ENCODE data around the gene SMARCD1.

SMARCD1 gene

DNA sequence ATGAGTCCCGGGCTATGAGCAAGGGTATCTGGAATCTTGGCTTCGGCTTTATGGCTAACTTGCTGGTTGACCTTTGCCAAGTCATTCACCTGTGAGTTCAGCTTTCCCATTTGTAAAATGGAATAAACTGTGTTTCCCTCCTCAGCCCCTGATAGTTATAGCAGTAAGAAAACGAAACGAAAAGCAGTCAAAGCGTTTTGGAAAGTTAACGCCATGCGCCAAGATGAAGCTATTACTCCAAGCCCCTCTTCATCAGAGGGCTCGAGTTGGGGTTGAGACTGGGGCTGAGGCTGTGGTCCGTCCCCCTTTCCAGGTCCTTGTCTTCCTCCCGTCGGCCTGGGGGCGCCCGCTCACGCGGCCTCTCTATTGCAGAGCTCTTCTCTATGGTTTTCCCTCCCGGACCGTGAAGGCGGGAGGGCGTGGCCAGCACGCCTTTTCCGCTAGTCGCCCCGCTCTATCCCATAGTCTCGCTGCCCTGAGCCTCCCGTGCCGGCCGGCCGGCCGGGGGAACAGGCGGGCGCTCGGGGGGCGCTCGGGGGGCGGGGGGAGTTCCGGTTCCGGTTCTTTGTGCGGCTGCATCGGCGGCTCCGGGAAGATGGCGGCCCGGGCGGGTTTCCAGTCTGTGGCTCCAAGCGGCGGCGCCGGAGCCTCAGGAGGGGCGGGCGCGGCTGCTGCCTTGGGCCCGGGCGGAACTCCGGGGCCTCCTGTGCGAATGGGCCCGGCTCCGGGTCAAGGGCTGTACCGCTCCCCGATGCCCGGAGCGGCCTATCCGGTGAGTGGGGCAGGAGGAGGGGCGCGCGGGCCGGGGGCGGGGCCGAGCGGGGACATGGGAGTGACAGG is at the start of gene SMARCD1:
TSS of gene SMARCD1 (plus strand) at position 568 of the 840 bp plus-strand sequence. CDS start at position 596, 28 bp downstream.
- no peak for FAIRE-seq
- TF ChIP-seq, protein P1, sequence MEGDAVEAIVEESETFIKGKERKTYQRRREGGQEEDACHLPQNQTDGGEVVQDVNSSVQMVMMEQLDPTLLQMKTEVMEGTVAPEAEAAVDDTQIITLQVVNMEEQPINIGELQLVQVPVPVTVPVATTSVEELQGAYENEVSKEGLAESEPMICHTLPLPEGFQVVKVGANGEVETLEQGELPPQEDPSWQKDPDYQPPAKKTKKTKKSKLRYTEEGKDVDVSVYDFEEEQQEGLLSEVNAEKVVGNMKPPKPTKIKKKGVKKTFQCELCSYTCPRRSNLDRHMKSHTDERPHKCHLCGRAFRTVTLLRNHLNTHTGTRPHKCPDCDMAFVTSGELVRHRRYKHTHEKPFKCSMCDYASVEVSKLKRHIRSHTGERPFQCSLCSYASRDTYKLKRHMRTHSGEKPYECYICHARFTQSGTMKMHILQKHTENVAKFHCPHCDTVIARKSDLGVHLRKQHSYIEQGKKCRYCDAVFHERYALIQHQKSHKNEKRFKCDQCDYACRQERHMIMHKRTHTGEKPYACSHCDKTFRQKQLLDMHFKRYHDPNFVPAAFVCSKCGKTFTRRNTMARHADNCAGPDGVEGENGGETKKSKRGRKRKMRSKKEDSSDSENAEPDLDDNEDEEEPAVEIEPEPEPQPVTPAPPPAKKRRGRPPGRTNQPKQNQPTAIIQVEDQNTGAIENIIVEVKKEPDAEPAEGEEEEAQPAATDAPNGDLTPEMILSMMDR (IDR thresholded peaks at IDR 0.05; ENCODE audit: insufficient read depth, missing control alignments): peak; percentile 75
- peak; percentile 86 for DNase-seq (ENCODE audit: insufficient read length, low spot score)

DNA sequence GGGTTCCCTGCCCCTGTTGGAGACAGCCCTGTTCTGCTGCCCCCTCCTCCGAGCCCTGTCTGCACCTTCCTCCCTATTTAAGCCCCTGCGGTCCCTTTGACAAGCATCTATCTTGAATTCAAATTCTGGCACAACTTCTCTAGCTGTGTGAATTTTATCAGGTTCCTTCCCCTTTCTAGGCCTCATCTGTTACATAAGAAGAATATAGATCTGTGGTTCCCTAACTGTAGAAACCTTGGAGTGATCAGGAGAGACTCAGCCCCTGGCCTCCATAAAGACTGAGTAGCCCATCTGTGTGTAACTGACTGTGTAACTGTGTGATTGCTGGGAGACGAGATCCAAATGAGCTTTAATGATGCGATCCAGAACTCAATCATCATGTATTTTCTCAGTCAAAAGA is 46.8 kb upstream of the SMARCD1 start:
- TF ChIP-seq, protein P1 (IDR thresholded peaks at IDR 0.05; ENCODE audit: insufficient read depth, missing control alignments): no peak
- DNase-seq (ENCODE audit: insufficient read length, low spot score): no peak
- no peak for FAIRE-seq

DNA sequence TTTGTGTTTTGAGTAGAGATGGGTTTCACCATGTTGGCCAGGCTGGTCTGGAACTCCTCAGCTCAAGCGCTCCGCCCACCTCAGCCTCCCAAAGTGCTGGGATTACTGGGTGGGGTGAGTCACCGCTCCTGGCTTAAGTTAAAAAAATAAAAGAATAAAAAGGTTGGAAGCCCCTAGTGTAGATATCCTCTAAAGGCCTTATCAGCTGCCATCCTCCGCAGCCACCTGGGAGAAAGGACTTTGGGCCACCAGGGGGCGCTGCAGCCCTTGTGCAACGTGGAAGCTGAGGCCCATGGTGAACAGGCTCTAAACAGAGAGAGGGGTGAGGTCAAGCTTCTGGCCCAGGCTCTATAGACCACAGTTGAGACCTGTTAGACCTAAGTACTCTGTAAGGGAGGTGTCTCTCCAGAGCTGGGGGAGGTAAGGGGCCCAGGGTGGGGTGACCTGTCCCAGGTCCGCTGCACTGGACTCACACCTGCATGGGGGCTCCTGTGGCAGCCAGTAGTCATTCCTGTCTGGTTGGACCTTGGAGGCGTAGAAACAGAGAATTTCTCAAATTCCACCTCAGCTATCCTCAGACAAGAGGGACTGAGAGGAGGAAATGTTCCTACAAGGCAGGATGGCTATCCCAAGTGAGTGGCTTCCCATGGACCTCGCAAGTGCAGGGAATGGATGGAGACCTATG is 45.8 kb upstream of the SMARCD1 start:
- no peak for FAIRE-seq
- TF ChIP-seq, protein P1 (IDR thresholded peaks at IDR 0.05; ENCODE audit: insufficient read depth, missing control alignments): peak; percentile 96
- DNase-seq (ENCODE audit: insufficient read length, low spot score): peak; percentile 89

DNA sequence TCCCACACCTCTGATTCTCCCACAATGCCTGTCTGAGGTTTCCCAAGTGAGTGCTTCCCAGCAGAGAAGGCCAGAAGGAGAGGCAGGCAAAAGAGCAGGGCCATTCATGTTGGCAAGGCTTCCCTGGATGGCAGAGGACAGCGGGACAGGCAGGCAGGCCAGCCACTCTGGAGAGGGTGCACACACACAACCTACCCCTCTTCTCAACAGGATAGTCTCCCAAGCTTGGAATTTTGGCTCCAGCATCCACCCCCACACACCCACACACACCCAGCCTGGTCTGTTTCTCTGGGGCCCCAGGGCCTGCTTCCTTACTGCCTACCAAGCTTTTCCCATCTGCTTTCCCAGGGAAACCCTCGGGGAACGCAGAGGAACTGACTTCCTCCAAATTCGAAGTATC is 44.5 kb upstream of the SMARCD1 start:
- TF ChIP-seq, protein P1 (IDR thresholded peaks at IDR 0.05; ENCODE audit: insufficient read depth, missing control alignments): no peak
- FAIRE-seq (no peak), DNase-seq (ENCODE audit: insufficient read length, low spot score) (no peak)

DNA sequence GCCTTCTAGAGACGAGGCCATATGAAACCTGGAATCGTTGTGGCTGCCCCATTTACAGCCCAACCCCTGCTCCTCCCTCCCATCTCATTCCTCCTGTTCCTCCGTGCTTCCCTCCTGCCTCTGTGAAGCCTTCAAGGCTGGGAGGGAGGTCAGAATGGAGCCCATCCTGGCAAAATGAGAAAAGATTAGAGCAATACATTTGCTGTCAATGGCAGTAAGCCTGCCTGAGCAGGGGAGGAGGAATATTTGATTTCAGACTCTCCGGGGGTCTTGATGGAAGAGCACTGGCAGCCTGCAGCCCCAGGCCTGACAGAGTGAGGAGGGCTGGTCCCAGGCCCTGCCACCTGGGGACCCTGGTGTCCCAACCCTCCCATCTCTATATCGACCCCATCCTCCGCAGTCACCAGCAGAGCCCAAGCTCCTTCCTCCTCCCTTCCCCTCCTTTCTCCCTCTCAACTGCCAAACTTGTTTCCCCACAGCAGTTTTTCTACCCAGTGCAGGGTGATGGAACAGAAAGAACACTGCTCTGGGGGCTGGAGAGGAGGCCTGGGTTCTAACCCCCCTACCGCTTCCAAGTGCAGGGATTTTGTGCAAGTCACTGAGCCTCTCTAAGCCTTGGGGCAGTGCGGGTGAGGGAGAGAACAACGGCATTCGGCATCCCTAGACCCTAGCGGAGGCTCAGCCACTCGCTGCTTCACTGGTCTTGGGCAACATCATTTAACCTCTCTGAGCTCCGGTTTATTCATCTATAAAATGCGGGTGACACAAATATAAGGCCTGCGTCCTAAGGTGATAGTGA is 43.9 kb upstream of the SMARCD1 start:
- TF ChIP-seq, protein P1 (IDR thresholded peaks at IDR 0.05; ENCODE audit: insufficient read depth, missing control alignments): no peak
- no peak for DNase-seq (ENCODE audit: insufficient read length, low spot score)
- no peak for FAIRE-seq

DNA sequence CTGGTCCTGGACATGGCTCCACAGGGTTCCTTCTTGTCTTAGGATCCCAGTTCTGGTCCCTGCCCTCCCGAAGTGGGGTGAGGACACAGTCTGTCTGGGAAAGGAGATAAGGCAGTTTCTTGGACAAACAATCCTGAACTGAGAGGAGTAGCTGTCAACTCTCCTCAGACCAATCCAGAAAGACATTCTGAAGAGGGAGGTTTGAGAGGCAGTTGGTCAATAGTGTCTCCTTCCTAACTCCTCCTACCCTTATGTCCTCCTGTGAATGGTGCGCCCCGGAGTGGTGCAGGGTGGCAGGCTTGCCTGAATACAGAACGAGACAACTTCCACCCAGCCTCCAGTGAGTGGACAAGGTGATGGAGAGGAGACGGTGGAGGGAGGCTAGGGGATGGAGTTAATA is 43.2 kb upstream of the SMARCD1 start:
- TF ChIP-seq, protein P1 (IDR thresholded peaks at IDR 0.05; ENCODE audit: insufficient read depth, missing control alignments): no peak
- FAIRE-seq (no peak), DNase-seq (ENCODE audit: insufficient read length, low spot score) (no peak)

All from D721Med (cell line).